CD4-positive, alpha-beta T cell treated with Interleukin-12 subunit alpha and Interleukin-12 subunit beta, for 1 hour (primary cell): ENCODE data around the gene DYNC1LI1.
A peak's percentile ranks its signal among the peaks of the same experiment; 100 is the strongest.
"Not testable (repeated sequence)": the region's sequence is repeated elsewhere in the genome, so short reads cannot be mapped to it uniquely, and the experiment has no call there.

Experiments used
- DNase-seq: peaks from one replicate; pipeline ENCODE4 v3.0.0-alpha.2; 2020

DYNC1LI1 gene

GRCh38 chr3:32525720-32526119 is 44.9 kb downstream of the DYNC1LI1 start:
- no peak for DNase-seq

GRCh38 chr3:32522682-32523081 is 48.0 kb downstream of the DYNC1LI1 start:
- DNase-seq = no peak

GRCh38 chr3:32518921-32519320 is 51.7 kb downstream of the DYNC1LI1 start:
- DNase-seq = not testable (repeated sequence)

- not testable (repeated sequence) for DNase-seq
Measured at GRCh38 chr3:32516751-32517150, 53.9 kb downstream of the DYNC1LI1 start.

- DNase-seq = no peak
Measured at GRCh38 chr3:32511005-32511404, 59.7 kb downstream of the DYNC1LI1 start.

- peak; percentile 72 for DNase-seq
Measured at GRCh38 chr3:32510075-32510724, 60.5 kb downstream of the DYNC1LI1 start.

- DNase-seq = no peak
Measured at GRCh38 chr3:32508711-32509110, 61.9 kb downstream of the DYNC1LI1 start.

GRCh38 chr3:32506466-32506865 is 64.2 kb downstream of the DYNC1LI1 start:
- no peak for DNase-seq

GRCh38 chr3:32502946-32503286 is 67.7 kb downstream of the DYNC1LI1 start:
- DNase-seq = no peak

GRCh38 chr3:32502118-32502945 is 68.3 kb downstream of the DYNC1LI1 start, which contains the start of gene CMTM6:
TSS of gene CMTM6 (minus strand) at chr3:32502852. CDS start at chr3:32502745, 107 bp downstream.
- peak; percentile 80 for DNase-seq

- no peak for DNase-seq
Measured at GRCh38 chr3:32501783-32502117, 68.9 kb downstream of the DYNC1LI1 start.

- no peak for DNase-seq
Measured at GRCh38 chr3:32500880-32501782, 69.5 kb downstream of the DYNC1LI1 start.

- DNase-seq = no peak
Measured at GRCh38 chr3:32500231-32500630, 70.4 kb downstream of the DYNC1LI1 start.

GRCh38 chr3:32499585-32499984 is 71.1 kb downstream of the DYNC1LI1 start:
- DNase-seq = no peak

GRCh38 chr3:32498992-32499391 is 71.7 kb downstream of the DYNC1LI1 start:
- DNase-seq = no peak

GRCh38 chr3:32498252-32498651 is 72.4 kb downstream of the DYNC1LI1 start:
- DNase-seq = no peak

GRCh38 chr3:32495609-32496008 is 75.0 kb downstream of the DYNC1LI1 start:
- no peak for DNase-seq

GRCh38 chr3:32495085-32495484 is 75.6 kb downstream of the DYNC1LI1 start:
- no peak for DNase-seq

- DNase-seq = no peak
Measured at GRCh38 chr3:32493437-32494414, 76.9 kb downstream of the DYNC1LI1 start.

GRCh38 chr3:32492684-32493436 is 77.8 kb downstream of the DYNC1LI1 start:
- no peak for DNase-seq

GRCh38 chr3:32488474-32489008 is 82.1 kb downstream of the DYNC1LI1 start:
- no peak for DNase-seq
